Measurements from ENCODE around the gene GALNTL6.

DNA sequence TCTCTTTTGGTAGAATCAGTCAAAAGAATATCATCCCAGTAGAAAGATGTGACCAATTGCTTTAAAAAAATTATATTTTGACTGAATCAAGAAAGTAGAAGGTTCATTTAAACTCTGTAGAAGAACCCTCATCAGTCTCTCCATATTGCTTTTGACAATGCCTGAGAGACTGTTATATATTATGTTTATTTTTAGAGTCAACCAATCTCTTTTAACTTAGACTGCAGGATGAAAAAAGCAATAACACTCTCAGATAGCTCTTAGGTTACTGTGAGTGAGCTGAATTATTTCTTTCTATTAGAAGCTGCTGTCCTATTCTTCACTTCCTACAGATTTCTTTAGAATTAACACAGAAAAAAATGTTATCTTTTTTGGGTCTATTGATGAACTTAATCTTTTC lies 38.1 kb downstream of the GALNTL6 start:
- TF ChIP-seq EZH2phosphoT487 (IDR thresholded peaks at IDR 0.05; ENCODE audit: insufficient read depth, low read depth) (no peak), EZH2 (IDR thresholded peaks at IDR 0.05; ENCODE audit: insufficient read depth, poor library complexity, severe bottlenecking) (no peak)
